A549 (cell line): Measurements from ENCODE around the gene ADAP1.

Source experiments
- CTCF ChIP-seq: fragments of >200 bp; sonication (Bioruptor Twin); formaldehyde crosslinking; IDR thresholded peaks from 3 replicates; pipeline ENCODE4 v1.5.1; 2016
- HMGXB4 ChIP-seq: fragments of 250-450 bp; sonication (Bioruptor Pico); IDR thresholded peaks from 2 replicates; pipeline ENCODE4 v1.5.0; 2021; ENCODE audit warnings: mild to moderate bottlenecking, moderate library complexity, borderline replicate concordance
- HOXA7 ChIP-seq: fragments of 250-450 bp; sonication (Bioruptor Pico); IDR thresholded peaks from 2 replicates; pipeline ENCODE4 v1.5.0; 2020; ENCODE audit warnings: mild to moderate bottlenecking, moderate library complexity
- REST ChIP-seq: fragments of 200-600 bp; sonication (generic); IDR thresholded peaks from 2 replicates; pipeline ENCODE4 v1.6.1; 2016; ENCODE audit warnings: antibody characterized with exemption, mild to moderate bottlenecking, moderate library complexity
- SMC3 ChIP-seq: fragments of >200 bp; sonication (Bioruptor Twin); formaldehyde crosslinking; IDR thresholded peaks from 3 replicates; pipeline ENCODE4 v1.6.1; 2018; ENCODE audit warnings: inconsistent platforms

GRCh38 chr7:910441-910861, 44.0 kb downstream of the ADAP1 start:
- TF ChIP-seq HMGXB4: no peak
- TF ChIP-seq REST: no peak
- no peak for TF ChIP-seq HOXA7 (CRISPR knock-in tag)
- TF ChIP-seq SMC3: no peak
- no peak for TF ChIP-seq CTCF
